ENCODE results near the gene EFNA5. TPM values are rescaled to one million over a fixed set of nuclear protein-coding genes. Genes with fewer than 3 reads are reported as not detected.

Gene EFNA5
- total RNA-seq, 6 experiments from 2014 or later: 0.26 TPM; not detected in 5

- Mint-ChIP-seq H3K27me3 (ENCODE audit: insufficient read depth) (peaks cover 2% of the 10 kb centered on the region), H3K4me1 (ENCODE audit: low read depth) (no peaks in the 10 kb centered on the region), H3K27ac (no peak overlapping the region), H3K36me3 (ENCODE audit: low read depth) (no peaks in the 10 kb centered on the region), H3K9me3 (no peaks in the 10 kb centered on the region; the same call in 1 of the 2 replicates), H3K4me3 (no peak overlapping the region)
- DNase-seq: no peak
- TF ChIP-seq CTCF (IDR thresholded peaks at IDR 0.05): no peak
Measured at GRCh38 chr5:107523029-107523680, 147.6 kb downstream of the EFNA5 start.

- DNase-seq: no peak
- Mint-ChIP-seq H3K4me3 (no peak overlapping the region), H3K27me3 (ENCODE audit: insufficient read depth) (peaks cover 2% of the 10 kb centered on the region), H3K36me3 (ENCODE audit: low read depth) (no peaks in the 10 kb centered on the region), H3K9me3 (no peaks in the 10 kb centered on the region; the same call in 1 of the 2 replicates), H3K27ac (no peak overlapping the region), H3K4me1 (ENCODE audit: low read depth) (no peaks in the 10 kb centered on the region)
- no peak for TF ChIP-seq CTCF (IDR thresholded peaks at IDR 0.05)
Measured at GRCh38 chr5:107522456-107522855, 148.3 kb downstream of the EFNA5 start.

- TF ChIP-seq CTCF (IDR thresholded peaks at IDR 0.05): no peak
- H3K27me3 Mint-ChIP-seq (ENCODE audit: insufficient read depth): peaks cover 2% of the 10 kb centered on the region; the same call in 1 of the 2 replicates
- H3K4me3 Mint-ChIP-seq: no peak overlapping the region
- H3K9me3 Mint-ChIP-seq: no peaks in the 10 kb centered on the region; the same call in 1 of the 2 replicates
- no peak overlapping the region for H3K27ac Mint-ChIP-seq
- H3K4me1 Mint-ChIP-seq (ENCODE audit: low read depth): no peaks in the 10 kb centered on the region
- no peaks in the 10 kb centered on the region for H3K36me3 Mint-ChIP-seq (ENCODE audit: low read depth)
- no peak for DNase-seq
Measured at GRCh38 chr5:107519900-107520354, 150.8 kb downstream of the EFNA5 start.

- Mint-ChIP-seq H3K27me3 (ENCODE audit: insufficient read depth) (peaks cover 4% of the 10 kb centered on the region; the same call in 1 of the 2 replicates), H3K36me3 (ENCODE audit: low read depth) (no peaks in the 10 kb centered on the region), H3K4me3 (no peak overlapping the region), H3K27ac (no peak overlapping the region), H3K4me1 (ENCODE audit: low read depth) (no peaks in the 10 kb centered on the region), H3K9me3 (no peaks in the 10 kb centered on the region; the same call in 1 of the 2 replicates)
- DNase-seq: no peak
- no peak for TF ChIP-seq CTCF (IDR thresholded peaks at IDR 0.05)
Measured at GRCh38 chr5:107518616-107519015, 152.1 kb downstream of the EFNA5 start.

- no peak for DNase-seq
- no peak overlapping the region for H3K4me3 Mint-ChIP-seq
- no peaks in the 10 kb centered on the region for H3K4me1 Mint-ChIP-seq (ENCODE audit: low read depth)
- no peaks in the 10 kb centered on the region; the same call in 1 of the 2 replicates for H3K9me3 Mint-ChIP-seq
- no peaks in the 10 kb centered on the region for H3K36me3 Mint-ChIP-seq (ENCODE audit: low read depth)
- H3K27ac Mint-ChIP-seq: no peak overlapping the region
- no peak for TF ChIP-seq CTCF (IDR thresholded peaks at IDR 0.05)
- H3K27me3 Mint-ChIP-seq (ENCODE audit: insufficient read depth): peaks cover 4% of the 10 kb centered on the region; the same call in 1 of the 2 replicates
Measured at GRCh38 chr5:107518190-107518589, 152.5 kb downstream of the EFNA5 start.
